Right atrium auricular region (tissue), 2 donors: Measurements from ENCODE around the gene CRACR2B. TPM values are rescaled to one million over a fixed set of nuclear protein-coding genes. Genes with fewer than 3 reads are reported as not detected.

Source experiments
- DNase-seq: peaks from one replicate; pipeline ENCODE4 v3.0.0-alpha.2; 2019; ENCODE audit warnings: low spot score
- H3K27ac ChIP-seq, 2 donors: fragments of 200-600 bp; sonication (generic); 1 replicate in 1 of 2; 2 replicates in 1 of 2; pipeline ENCODE4 v1.5.1; 2016 to 2019
- H3K27me3 ChIP-seq, 2 donors: fragments of 200-600 bp; sonication (generic); one replicate each; pipeline versions ENCODE4 v1.5.1 to v1.6.0; 2017 to 2019
- H3K36me3 ChIP-seq: fragments of 200-600 bp; sonication (generic); one replicate; pipeline ENCODE4 v1.5.1; 2016
- H3K4me1 ChIP-seq, 2 donors: fragments of 200-600 bp; sonication (generic); one replicate each; pipeline versions ENCODE4 v1.5.1 to v1.6.0; 2017 to 2019
- H3K4me3 ChIP-seq, 2 donors: fragments of 200-600 bp; sonication (generic); 1 replicate in 1 of 2; 2 replicates in 1 of 2; pipeline ENCODE4 v1.5.1; 2017 to 2019; ENCODE audit warnings: mild to moderate bottlenecking in 1 of 2, moderate library complexity in 1 of 2
- H3K9me3 ChIP-seq, 2 donors: fragments of 200-600 bp; sonication (generic); one replicate each; pipeline ENCODE4 v1.5.1; 2019
- total RNA-seq, 2 donors: library from RNA; depleted of rRNA; stranded (reverse); fragments of >200 nt; gene quantifications; one replicate each; pipeline ENCODE4 v1.1.0, GENCODE V29; 2016
- TF ChIP-seq, protein P1 (sequence below), 2 donors: fragments of 200-600 bp; sonication (generic); IDR thresholded peaks; one replicate each; pipeline ENCODE4 v1.5.1; 2019; ENCODE audit warnings: antibody characterized with exemption in 2 of 2

The CRACR2B gene
- 10 to 100 TPM; 15.6 to 29.7 TPM for total RNA-seq

- DNase-seq, result no peak
- Histone ChIP-seq H3K9me3 (no peaks in the 10 kb centered on the region), H3K4me1 (peaks cover 0 to 74% of the 10 kb centered on the region in 2 donors), H3K36me3 (peaks cover 25% of the 10 kb centered on the region), H3K27ac (peak within 1 kb of the TSS; percentile 75 to 82), H3K27me3 (no peaks in the 10 kb centered on the region), H3K4me3 (peak within 1 kb of the TSS; percentile 48 to 61)
- TF ChIP-seq, protein P1, sequence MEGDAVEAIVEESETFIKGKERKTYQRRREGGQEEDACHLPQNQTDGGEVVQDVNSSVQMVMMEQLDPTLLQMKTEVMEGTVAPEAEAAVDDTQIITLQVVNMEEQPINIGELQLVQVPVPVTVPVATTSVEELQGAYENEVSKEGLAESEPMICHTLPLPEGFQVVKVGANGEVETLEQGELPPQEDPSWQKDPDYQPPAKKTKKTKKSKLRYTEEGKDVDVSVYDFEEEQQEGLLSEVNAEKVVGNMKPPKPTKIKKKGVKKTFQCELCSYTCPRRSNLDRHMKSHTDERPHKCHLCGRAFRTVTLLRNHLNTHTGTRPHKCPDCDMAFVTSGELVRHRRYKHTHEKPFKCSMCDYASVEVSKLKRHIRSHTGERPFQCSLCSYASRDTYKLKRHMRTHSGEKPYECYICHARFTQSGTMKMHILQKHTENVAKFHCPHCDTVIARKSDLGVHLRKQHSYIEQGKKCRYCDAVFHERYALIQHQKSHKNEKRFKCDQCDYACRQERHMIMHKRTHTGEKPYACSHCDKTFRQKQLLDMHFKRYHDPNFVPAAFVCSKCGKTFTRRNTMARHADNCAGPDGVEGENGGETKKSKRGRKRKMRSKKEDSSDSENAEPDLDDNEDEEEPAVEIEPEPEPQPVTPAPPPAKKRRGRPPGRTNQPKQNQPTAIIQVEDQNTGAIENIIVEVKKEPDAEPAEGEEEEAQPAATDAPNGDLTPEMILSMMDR (IDR thresholded peaks at IDR 0.05), result no peak
These were observed at the start of gene CRACR2B for GRCh38 chr11:827897-828192. TSS of gene CRACR2B (plus strand) at chr11:827919. CDS start at chr11:828608, 689 bp downstream.

DNA sequence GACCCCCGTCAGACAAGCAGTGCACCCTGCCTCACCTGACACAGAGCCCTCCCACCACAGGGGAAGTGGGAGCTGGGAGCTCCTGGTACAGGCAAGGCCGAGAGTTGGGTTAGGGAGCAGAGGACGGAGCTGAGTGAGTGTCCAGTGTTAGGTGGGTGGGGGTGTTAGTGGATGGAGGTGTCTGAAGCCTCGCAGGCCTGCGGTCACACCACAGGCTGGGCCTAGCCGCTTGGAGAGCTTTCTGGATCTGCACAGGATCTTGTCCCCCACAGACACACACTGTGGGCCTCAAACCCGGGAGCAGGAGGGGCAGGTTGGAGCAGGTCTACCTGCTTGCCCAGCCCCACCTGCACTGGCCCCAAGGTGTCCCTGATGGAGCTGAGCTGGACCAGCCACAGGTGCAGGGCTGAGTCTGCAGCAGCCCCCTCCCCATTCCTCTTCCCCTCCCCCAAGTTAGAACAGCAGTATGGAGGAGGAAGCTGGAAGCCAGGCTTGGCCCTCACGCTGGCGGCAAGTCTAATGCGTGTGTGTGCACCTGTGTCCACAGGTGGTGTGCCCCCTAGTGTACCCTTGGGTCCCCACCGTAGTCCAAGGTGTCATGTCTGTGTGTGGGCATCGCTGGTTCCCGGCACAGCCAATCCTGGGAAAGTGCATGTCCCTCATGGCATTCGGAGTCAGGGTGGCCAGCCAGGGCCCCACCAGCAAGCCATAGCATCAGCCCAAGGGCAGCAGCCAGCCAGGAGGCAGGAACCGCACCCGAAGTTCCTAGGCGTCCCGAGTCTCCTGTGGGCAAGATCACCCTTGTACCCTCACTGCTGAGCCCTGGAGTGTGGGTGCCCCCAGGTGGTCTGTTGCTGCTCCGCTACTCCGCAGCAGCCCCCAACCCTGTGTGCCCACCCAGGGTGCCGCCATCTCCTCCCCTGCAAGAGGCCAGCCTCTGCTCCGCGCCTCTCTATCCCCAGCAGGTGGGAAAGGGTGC lies 48.5 kb upstream of the CRACR2B start:
- no peak overlapping the region for H3K4me3 ChIP-seq
- peaks cover 0 to 47% of the 10 kb centered on the region in 2 donors for H3K4me1 ChIP-seq
- no peaks in the 10 kb centered on the region for H3K9me3 ChIP-seq
- no peak overlapping the region for H3K27ac ChIP-seq
- no peaks in the 10 kb centered on the region for H3K36me3 ChIP-seq
- TF ChIP-seq, protein P1 (IDR thresholded peaks at IDR 0.05), result no peak
- H3K27me3 ChIP-seq, result no peaks in the 10 kb centered on the region
- no peak for DNase-seq

GRCh38 chr11:779955-780532 lies 47.7 kb upstream of the CRACR2B start:
- TF ChIP-seq, protein P1 (IDR thresholded peaks at IDR 0.05), result no peak
- H3K27me3 ChIP-seq, result no peaks in the 10 kb centered on the region
- H3K9me3 ChIP-seq, result no peaks in the 10 kb centered on the region
- no peak overlapping the region for H3K4me3 ChIP-seq
- H3K36me3 ChIP-seq, result no peaks in the 10 kb centered on the region
- no peak overlapping the region for H3K27ac ChIP-seq
- no peak for DNase-seq
- peaks cover 0 to 44% of the 10 kb centered on the region in 2 donors for H3K4me1 ChIP-seq

GRCh38 chr11:782264-783174 lies 45.2 kb upstream of the CRACR2B start:
- Histone ChIP-seq H3K9me3 (no peaks in the 10 kb centered on the region), H3K4me3 (no peak overlapping the region), H3K27ac (no peak overlapping the region), H3K27me3 (no peaks in the 10 kb centered on the region), H3K4me1 (peaks cover 0 to 27% of the 10 kb centered on the region in 2 donors), H3K36me3 (no peaks in the 10 kb centered on the region)
- no peak for DNase-seq
- TF ChIP-seq, protein P1 (IDR thresholded peaks at IDR 0.05), result no peak

GRCh38 chr11:783581-784015 lies 44.1 kb upstream of the CRACR2B start:
- Histone ChIP-seq H3K4me3 (peak overlapping the region in 1 of 2 donors; percentile 13), H3K27me3 (no peaks in the 10 kb centered on the region), H3K36me3 (no peaks in the 10 kb centered on the region), H3K9me3 (no peaks in the 10 kb centered on the region), H3K4me1 (peaks cover 0 to 20% of the 10 kb centered on the region in 2 donors), H3K27ac (peak overlapping the region; percentile 35 to 61)
- TF ChIP-seq, protein P1 (IDR thresholded peaks at IDR 0.05), result peak; percentile 46 to 73
- peak; percentile 83 for DNase-seq
